Measurements from ENCODE around the gene LBR. TPM values are rescaled to one million over a fixed set of nuclear protein-coding genes. Genes with fewer than 3 reads are reported as not detected.
"Not testable (repeated sequence)": the region's sequence is repeated elsewhere in the genome, so short reads cannot be mapped to it uniquely, and the experiment has no call there.

Gene LBR
- total RNA-seq, 4 donors from 2014 or later: 36.3 to 75.1 (median 45.1) TPM

DNA sequence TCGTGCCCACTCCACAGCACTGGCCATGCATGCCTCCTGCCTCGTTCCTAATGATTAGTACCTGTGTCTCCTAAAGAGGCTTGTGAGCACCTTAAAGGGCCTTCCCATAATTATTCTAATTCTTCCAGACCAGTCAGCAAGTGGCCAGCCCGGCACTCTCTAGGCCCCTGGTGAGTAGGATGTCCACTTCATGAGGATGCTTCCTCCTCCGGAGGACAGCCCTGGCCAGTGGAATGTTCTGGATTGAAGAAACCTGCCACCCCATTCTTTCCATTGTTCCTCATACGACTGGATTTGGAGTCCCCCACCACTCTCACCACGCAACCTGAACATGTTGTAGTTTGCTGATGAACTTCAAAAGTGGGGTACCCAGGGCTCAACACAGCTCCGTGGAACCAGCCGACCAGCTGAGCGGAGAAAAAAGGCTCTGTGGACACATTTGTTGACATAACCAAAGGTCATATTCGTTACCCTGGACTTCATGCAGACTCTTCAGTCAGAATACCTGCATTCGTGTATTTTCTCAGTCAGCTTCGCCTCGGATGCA, 46.7 kb upstream of the LBR start:
- H3K27ac ChIP-seq: no peak overlapping the region
- DNase-seq: no peak
- TF ChIP-seq, protein P1, sequence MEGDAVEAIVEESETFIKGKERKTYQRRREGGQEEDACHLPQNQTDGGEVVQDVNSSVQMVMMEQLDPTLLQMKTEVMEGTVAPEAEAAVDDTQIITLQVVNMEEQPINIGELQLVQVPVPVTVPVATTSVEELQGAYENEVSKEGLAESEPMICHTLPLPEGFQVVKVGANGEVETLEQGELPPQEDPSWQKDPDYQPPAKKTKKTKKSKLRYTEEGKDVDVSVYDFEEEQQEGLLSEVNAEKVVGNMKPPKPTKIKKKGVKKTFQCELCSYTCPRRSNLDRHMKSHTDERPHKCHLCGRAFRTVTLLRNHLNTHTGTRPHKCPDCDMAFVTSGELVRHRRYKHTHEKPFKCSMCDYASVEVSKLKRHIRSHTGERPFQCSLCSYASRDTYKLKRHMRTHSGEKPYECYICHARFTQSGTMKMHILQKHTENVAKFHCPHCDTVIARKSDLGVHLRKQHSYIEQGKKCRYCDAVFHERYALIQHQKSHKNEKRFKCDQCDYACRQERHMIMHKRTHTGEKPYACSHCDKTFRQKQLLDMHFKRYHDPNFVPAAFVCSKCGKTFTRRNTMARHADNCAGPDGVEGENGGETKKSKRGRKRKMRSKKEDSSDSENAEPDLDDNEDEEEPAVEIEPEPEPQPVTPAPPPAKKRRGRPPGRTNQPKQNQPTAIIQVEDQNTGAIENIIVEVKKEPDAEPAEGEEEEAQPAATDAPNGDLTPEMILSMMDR (IDR thresholded peaks at IDR 0.05): no peak
- TF ChIP-seq POLR2A (IDR thresholded peaks at IDR 0.05): no peak

DNA sequence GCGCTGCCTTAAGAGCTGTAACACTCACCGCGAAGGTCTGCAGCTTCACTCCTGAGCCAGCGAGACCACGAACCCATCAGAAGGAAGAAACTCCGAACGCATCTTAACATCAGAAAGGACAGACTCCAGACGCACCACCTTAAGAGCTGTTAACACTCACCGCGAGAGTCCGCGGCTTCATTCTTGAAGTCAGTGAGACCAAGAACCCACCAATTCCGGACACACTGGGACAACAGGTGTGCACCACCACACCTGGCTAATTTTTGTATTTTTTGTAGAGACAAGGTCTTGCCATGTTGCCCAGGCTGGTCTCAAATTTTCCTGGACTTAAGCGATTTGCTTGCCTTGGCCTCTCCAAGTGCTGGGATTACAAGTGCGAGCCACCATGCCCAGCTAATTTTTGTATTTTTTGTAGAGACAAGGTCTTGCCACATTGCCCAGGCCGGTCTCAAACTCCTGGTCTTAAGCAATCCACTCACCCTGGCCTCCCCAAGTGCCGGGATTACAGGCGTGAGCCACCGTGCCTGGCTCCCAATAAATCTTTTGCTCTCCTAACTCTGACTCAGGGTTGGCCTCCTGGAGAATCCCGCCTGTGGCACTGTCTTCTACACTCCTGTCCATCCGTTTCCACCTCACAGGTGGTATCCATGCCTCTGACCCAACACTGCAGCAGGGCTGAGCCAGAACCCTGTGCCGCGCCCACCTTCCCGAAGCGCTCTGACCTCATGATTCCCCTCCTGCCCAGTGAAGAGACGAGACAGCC, 46.0 kb upstream of the LBR start:
- H3K36me3 ChIP-seq, H3K27me3 ChIP-seq, H3K27ac ChIP-seq, DNase-seq, H3K9me3 ChIP-seq, H3K4me3 ChIP-seq: not testable (repeated sequence)
- peaks cover 0 to 11% (median 5%) of the 10 kb centered on the region in 4 donors for H3K4me1 ChIP-seq

More for the DNA sequence above, 46.7 kb upstream of the LBR start:
- Histone ChIP-seq H3K27me3 (no peaks in the 10 kb centered on the region), H3K36me3 (no peaks in the 10 kb centered on the region), H3K4me1 (peaks cover 0 to 11% (median 5%) of the 10 kb centered on the region in 4 donors), H3K9me3 (no peaks in the 10 kb centered on the region), H3K4me3 (no peak overlapping the region)

DNA sequence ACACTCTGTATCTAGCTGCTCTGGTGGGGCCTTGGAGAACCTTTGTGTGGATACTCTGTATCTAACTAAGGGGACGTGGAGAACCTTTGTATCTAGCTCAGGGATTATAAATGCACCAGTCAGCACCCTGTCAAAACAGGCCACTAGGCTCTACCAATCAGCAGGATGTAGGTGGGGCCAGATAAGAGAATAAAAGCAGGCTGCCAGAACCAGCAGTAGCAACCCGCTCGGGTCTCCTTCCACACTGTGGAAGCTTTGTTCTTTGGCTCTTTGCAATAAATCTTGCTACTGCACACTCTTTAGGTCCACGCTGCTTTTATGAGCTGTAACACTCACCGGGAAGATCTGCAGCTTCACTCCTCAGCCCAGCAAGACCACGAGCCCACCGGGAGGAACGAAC, 45.4 kb upstream of the LBR start:
- DNase-seq, H3K4me3 ChIP-seq, H3K9me3 ChIP-seq, H3K27me3 ChIP-seq, H3K36me3 ChIP-seq, H3K27ac ChIP-seq: not testable (repeated sequence)
- H3K4me1 ChIP-seq: peaks cover 0 to 10% (median 5%) of the 10 kb centered on the region in 4 donors

DNA sequence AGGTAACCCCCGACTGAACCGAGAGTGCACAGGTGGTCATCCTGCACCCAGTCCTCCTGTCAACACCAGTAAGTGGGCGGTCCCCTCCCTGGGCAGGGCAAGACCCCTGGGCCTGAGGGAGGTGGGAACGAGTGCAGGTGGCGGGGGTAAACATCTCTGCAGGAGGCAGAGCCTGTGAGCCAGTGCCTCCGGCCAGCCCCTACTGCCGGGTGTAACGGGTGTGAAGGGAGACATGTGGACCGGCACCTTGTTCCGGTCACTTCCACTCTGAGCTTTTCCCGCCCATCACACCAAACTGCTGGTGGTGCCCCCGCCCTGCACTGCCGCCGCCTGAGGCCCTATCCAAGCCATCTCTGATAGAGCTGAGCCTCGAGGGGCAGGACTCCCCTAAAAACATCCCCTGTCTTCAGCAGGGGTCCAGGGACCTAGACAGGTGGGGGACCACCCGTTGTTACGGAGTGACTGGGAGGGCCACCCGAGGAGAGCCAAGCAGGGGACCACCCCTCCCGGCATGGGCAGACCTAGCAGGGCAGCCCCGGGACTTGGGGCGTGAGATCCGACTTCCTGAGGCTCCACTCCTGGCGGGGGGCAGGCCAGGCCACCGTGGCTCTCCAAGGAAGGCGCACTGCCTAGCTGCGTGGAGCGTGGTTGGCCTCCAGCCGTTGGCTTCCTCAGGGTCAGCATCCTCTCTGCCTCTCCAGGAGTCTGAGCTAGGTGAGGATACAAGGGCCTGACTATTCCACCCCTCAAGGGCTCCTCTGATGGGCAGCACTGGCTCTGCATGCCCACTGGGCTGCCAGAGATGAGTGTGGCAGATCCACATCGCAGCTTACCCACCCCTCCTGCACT, 43.8 kb upstream of the LBR start:
- no peaks in the 10 kb centered on the region for H3K27me3 ChIP-seq
- H3K9me3 ChIP-seq: no peaks in the 10 kb centered on the region
- H3K36me3 ChIP-seq: no peaks in the 10 kb centered on the region
- no peak overlapping the region for H3K4me3 ChIP-seq
- peaks cover 0 to 9% (median 6%) of the 10 kb centered on the region in 4 donors for H3K4me1 ChIP-seq
- no peak for DNase-seq
- no peak overlapping the region for H3K27ac ChIP-seq
- TF ChIP-seq, protein P1 (IDR thresholded peaks at IDR 0.05): no peak
- no peak for TF ChIP-seq POLR2A (IDR thresholded peaks at IDR 0.05)

DNA sequence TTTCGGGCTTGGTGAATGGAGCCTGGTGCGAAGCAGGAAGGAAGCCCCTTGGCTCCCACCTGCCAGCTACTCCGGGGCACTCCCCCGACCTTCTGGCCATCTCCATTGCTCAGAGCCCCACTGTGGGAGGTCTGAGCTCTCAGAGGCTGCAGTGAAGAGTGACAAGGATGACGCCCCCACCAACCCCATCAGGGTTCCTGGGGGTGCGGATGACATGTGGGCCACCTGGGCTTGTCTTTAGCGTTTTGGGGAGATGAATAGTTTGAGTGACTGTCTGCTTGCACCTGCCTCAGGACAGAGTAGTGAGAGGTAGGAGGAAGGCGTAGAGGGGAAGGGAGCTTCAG, 43.2 kb upstream of the LBR start:
- H3K4me3 ChIP-seq: no peak overlapping the region
- no peaks in the 10 kb centered on the region for H3K27me3 ChIP-seq
- no peak for TF ChIP-seq POLR2A (IDR thresholded peaks at IDR 0.05)
- TF ChIP-seq, protein P1 (IDR thresholded peaks at IDR 0.05): no peak
- H3K4me1 ChIP-seq: peaks cover 0 to 10% (median 7%) of the 10 kb centered on the region in 4 donors
- no peak for DNase-seq
- no peaks in the 10 kb centered on the region for H3K9me3 ChIP-seq
- H3K36me3 ChIP-seq: no peaks in the 10 kb centered on the region
- no peak overlapping the region for H3K27ac ChIP-seq

DNA sequence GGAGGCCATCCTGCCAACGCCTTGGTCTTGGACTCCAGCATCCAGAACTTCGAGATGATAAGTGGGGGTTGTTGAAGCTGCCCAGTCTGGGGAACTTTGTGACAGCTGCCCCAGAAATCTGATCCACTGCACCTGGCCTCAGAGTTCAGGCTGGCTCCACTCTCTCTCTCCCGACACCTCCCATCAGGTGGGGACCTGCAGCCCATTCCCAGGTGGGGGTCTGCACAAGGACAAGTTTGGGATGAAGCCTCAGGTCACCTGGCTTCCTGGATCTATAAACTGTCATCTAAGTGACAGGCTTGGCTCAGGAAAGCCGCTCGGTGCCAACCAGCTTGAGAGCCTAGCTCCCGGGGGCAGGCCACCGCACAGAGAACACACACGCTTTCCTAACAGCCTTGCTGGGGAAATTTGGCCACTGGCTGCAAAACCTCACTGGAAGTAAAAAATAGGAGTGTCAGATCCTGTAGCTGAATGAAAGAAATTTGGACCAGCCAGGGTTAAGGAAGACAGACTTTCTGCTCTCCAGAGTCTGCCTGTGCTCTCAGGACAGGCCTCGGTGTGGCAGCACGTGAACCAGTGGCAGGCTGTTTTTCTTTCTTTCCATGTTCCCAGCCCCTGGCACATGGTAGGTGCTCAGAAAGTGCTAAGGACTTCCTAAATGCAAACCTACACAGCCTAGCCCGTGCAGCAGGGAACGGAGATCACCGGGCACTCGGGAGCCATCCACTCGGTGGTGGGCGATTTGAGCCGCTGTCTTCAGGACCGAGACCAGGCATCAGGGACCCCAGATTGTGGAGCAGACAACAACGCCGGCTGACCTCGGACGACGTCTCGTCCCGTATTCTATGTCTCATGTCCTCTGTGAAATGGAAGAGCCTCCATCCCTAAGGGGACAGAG, 42.6 kb upstream of the LBR start:
- Histone ChIP-seq H3K4me3 (no peak overlapping the region), H3K27me3 (no peaks in the 10 kb centered on the region), H3K4me1 (peaks cover 0 to 14% (median 8%) of the 10 kb centered on the region in 4 donors), H3K27ac (no peak overlapping the region), H3K36me3 (no peaks in the 10 kb centered on the region), H3K9me3 (no peaks in the 10 kb centered on the region)
- TF ChIP-seq, protein P1 (IDR thresholded peaks at IDR 0.05): no peak
- no peak for TF ChIP-seq POLR2A (IDR thresholded peaks at IDR 0.05)
- DNase-seq: no peak
